HepG2 (cell line): ENCODE results near the gene EIF3J. TPM values are rescaled to one million over a fixed set of nuclear protein-coding genes. Genes with fewer than 3 reads are reported as not detected.

ENCODE experiments used
- E2F1 ChIP-seq: sonication (generic); formaldehyde crosslinking; IDR thresholded peaks from 2 replicates; pipeline ENCODE4 v1.5.0; 2020; ENCODE audit warnings: missing genetic modification reagents
- MAFF ChIP-seq: IDR thresholded peaks from 2 replicates; pipeline ENCODE4 v1.6.1; 2011; ENCODE audit warnings: low read depth, low read length, improper control_type of control experiment
- MXD3 ChIP-seq: IDR thresholded peaks from 2 replicates; pipeline ENCODE4 v1.6.1; 2016; ENCODE audit warnings: mild to moderate bottlenecking, missing biosample characterization, missing genetic modification reagents
- NCOA1 ChIP-seq: sonication (generic); formaldehyde crosslinking; IDR thresholded peaks from 2 replicates; pipeline ENCODE4 v1.9.0; 2021; ENCODE audit warnings: missing genetic modification reagents
- NCOA5 ChIP-seq: sonication (generic); formaldehyde crosslinking; IDR thresholded peaks from 2 replicates; pipeline ENCODE4 v1.4.0; 2020; ENCODE audit warnings: missing genetic modification reagents
- NFRKB ChIP-seq: fragments of 450-650 bp; IDR thresholded peaks from 2 replicates; pipeline ENCODE4 v1.6.1; 2017
- PITX1 ChIP-seq: sonication (generic); formaldehyde crosslinking; IDR thresholded peaks from 2 replicates; pipeline ENCODE4 v1.5.1; 2020; ENCODE audit warnings: mild to moderate bottlenecking, missing genetic modification reagents
- TBL1XR1 ChIP-seq: fragments of 150-350 bp; IDR thresholded peaks from 2 replicates; pipeline ENCODE4 v1.6.1; 2014; ENCODE audit warnings: borderline replicate concordance, low read length; ENCODE audit not compliant: partially characterized antibody
- TGIF2 ChIP-seq: IDR thresholded peaks from 2 replicates; pipeline ENCODE4 v1.6.1; 2016; ENCODE audit warnings: control low read depth, missing compliant biosample characterization
- ZBTB8A ChIP-seq: sonication (generic); formaldehyde crosslinking; IDR thresholded peaks from 2 replicates; pipeline ENCODE4 v1.4.0; 2020; ENCODE audit warnings: mild to moderate bottlenecking, low read depth, missing genetic modification reagents, borderline replicate concordance
- ZFP36 ChIP-seq: fragments of 150-350 bp; IDR thresholded peaks from 2 replicates; pipeline ENCODE4 v1.6.1; 2018; ENCODE audit warnings: borderline replicate concordance, low read length, low read depth; ENCODE audit not compliant: partially characterized antibody
- ZFP90 ChIP-seq: sonication (generic); formaldehyde crosslinking; IDR thresholded peaks from 2 replicates; pipeline ENCODE4 v1.8.0; 2022; ENCODE audit warnings: missing genetic modification reagents, mild to moderate bottlenecking, inconsistent platforms, borderline replicate concordance
- ZMYM4 ChIP-seq: sonication (generic); formaldehyde crosslinking; IDR thresholded peaks from 2 replicates; pipeline ENCODE4 v1.8.1; 2023; ENCODE audit warnings: mild to moderate bottlenecking, missing genetic modification reagents
- ZNF343 ChIP-seq: sonication (generic); formaldehyde crosslinking; IDR thresholded peaks from 2 replicates; pipeline ENCODE4 v1.4.0; 2020; ENCODE audit warnings: mild to moderate bottlenecking, missing genetic modification reagents
- ZNF605 ChIP-seq: sonication (generic); formaldehyde crosslinking; IDR thresholded peaks from 2 replicates; pipeline ENCODE4 v1.8.0; 2022; ENCODE audit warnings: mild to moderate bottlenecking, missing genetic modification reagents
- ZNF746 ChIP-seq: sonication (generic); formaldehyde crosslinking; IDR thresholded peaks from 2 replicates; pipeline ENCODE4 v1.8.0; 2022; ENCODE audit warnings: mild to moderate bottlenecking, missing genetic modification reagents
- ZNF75D ChIP-seq: sonication (generic); formaldehyde crosslinking; IDR thresholded peaks from 2 replicates; pipeline ENCODE4 v1.8.1; 2023; ENCODE audit warnings: missing genetic modification reagents, mild to moderate bottlenecking, borderline replicate concordance
- ZSCAN20 ChIP-seq: sonication (generic); formaldehyde crosslinking; IDR thresholded peaks from 2 replicates; pipeline ENCODE4 v1.4.0; 2020; ENCODE audit warnings: missing genetic modification reagents, mild to moderate bottlenecking, borderline replicate concordance
- polyA plus RNA-seq, 8 experiments: library from polyadenylated mRNA; depleted of rRNA in 3 of 8; stranded (reverse) in 7 of 8; unstranded in 1 of 8; fragments of >200 nt; fragmentation: Illumina TruSeq in 4 of 8; extraction: Trizol in 4 of 8; gene quantifications; 2 replicates each; pipeline versions ENCODE4 v1.2.1 to v1.2.3, GENCODE V29; 2011 to 2016; ENCODE audit warnings: low read depth in 4 of 8, missing spikeins in 1 of 8, mixed read lengths in 1 of 8; ENCODE audit not compliant: insufficient read depth in 1 of 8
- total RNA-seq, 5 experiments: library from RNA; depleted of rRNA; stranded (reverse); fragments of >200 nt; fragmentation: Illumina TruSeq; extraction: Trizol; gene quantifications; 2 replicates each; pipeline ENCODE4 v1.2.3, GENCODE V29; 2016; ENCODE audit warnings: low read depth in 1 of 5
- TF ChIP-seq, protein P1 (sequence below): IDR thresholded peaks from 2 replicates; pipeline ENCODE4 v1.6.1; 2016; ENCODE audit warnings: low read depth, borderline replicate concordance
- TF ChIP-seq, protein P2 (sequence below): sonication (generic); formaldehyde crosslinking; IDR thresholded peaks from 2 replicates; pipeline ENCODE4 v1.4.0; 2020; ENCODE audit warnings: missing genetic modification reagents
- TF ChIP-seq, protein P3 (sequence below): sonication (generic); formaldehyde crosslinking; IDR thresholded peaks from 2 replicates; pipeline ENCODE4 v1.4.0; 2020; ENCODE audit warnings: missing genetic modification reagents, borderline replicate concordance
- TF ChIP-seq, protein P4 (sequence below): sonication (generic); formaldehyde crosslinking; IDR thresholded peaks from 2 replicates; pipeline ENCODE4 v1.5.0; 2020; ENCODE audit warnings: missing genetic modification reagents, mild to moderate bottlenecking, borderline replicate concordance

The EIF3J gene
- total and polyA plus RNA-seq, 2 of the 13 experiments (the other 11 are each of a cell fraction or from before 2014, with no cell fraction given) = 51.7 to 69.2 TPM

DNA sequence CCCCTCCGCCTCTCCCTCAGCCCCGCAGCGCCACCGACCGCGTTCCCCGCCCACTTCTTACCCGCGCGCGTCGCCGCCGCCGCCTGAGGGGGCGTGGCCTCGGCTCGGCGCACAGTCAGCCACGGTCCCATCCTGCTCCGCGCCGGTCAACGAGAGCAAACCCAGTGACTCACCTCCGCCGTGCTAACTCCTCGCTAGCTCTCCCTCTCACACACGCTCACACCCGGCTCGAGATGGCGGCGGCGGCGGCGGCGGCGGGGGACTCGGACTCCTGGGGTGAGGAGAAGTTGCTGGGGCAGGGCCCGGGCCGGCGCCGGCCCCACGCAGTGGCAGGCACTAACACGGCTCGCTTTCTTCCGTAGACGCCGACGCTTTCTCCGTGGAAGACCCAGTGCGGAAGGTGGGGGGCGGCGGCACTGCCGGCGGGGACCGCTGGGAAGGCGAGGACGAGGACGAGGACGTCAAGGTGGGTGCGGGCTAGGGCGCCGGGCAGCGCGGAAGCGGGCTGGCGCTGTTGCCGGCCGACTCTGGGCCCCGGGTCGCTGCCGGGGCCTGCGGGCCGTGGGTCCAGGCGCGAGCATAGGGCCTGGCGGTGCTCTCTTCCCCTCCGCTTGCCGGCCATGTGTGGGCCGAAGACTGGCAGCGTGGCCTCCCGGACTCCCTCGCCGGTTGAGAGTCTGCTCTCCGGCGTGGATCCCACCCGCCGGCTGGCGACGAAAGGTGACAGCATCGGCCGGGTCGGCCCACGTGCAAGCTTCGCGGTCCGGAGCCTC is at the start of gene EIF3J (continued):
- TF ChIP-seq ZNF343 (no peak), ZBTB8A (no peak; the same call in 1 of the 2 replicates), NCOA5 (no peak), ZSCAN20 (peak; percentile 64; the same call in 1 of the 2 replicates), ZMYM4 (peak; percentile 53; the same call in 1 of the 2 replicates), TGIF2 (CRISPR knock-in tag) (peak; percentile 57; the same call in 1 of the 2 replicates), ZFP36 (no peak), MXD3 (CRISPR knock-in tag) (peak; percentile 59), PITX1 (CRISPR knock-in tag) (no peak; the same call in 1 of the 2 replicates), ZNF605 (CRISPR knock-in tag) (no peak), E2F1 (no peak), TBL1XR1 (no peak), NCOA1 (no peak), ZNF746 (0 out of 2 replicates have a peak, but pooled peaks have one; percentile 29), ZFP90 (no peak), NFRKB (no peak), ZNF75D (no peak), MAFF (no peak)
- TF ChIP-seq, protein P1, sequence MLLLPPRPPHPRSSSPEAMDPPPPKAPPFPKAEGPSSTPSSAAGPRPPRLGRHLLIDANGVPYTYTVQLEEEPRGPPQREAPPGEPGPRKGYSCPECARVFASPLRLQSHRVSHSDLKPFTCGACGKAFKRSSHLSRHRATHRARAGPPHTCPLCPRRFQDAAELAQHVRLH = peak; percentile 30; the same call in 1 of the 2 replicates
- TF ChIP-seq, protein P2, sequence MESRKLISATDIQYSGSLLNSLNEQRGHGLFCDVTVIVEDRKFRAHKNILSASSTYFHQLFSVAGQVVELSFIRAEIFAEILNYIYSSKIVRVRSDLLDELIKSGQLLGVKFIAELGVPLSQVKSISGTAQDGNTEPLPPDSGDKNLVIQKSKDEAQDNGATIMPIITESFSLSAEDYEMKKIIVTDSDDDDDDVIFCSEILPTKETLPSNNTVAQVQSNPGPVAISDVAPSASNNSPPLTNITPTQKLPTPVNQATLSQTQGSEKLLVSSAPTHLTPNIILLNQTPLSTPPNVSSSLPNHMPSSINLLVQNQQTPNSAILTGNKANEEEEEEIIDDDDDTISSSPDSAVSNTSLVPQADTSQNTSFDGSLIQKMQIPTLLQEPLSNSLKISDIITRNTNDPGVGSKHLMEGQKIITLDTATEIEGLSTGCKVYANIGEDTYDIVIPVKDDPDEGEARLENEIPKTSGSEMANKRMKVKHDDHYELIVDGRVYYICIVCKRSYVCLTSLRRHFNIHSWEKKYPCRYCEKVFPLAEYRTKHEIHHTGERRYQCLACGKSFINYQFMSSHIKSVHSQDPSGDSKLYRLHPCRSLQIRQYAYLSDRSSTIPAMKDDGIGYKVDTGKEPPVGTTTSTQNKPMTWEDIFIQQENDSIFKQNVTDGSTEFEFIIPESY (CRISPR knock-in tag) = no peak
- TF ChIP-seq, protein P3, sequence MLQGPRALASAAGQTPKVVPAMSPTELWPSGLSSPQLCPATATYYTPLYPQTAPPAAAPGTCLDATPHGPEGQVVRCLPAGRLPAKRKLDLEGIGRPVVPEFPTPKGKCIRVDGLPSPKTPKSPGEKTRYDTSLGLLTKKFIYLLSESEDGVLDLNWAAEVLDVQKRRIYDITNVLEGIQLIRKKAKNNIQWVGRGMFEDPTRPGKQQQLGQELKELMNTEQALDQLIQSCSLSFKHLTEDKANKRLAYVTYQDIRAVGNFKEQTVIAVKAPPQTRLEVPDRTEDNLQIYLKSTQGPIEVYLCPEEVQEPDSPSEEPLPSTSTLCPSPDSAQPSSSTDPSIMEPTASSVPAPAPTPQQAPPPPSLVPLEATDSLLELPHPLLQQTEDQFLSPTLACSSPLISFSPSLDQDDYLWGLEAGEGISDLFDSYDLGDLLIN (CRISPR knock-in tag) = no peak
- TF ChIP-seq, protein P4, sequence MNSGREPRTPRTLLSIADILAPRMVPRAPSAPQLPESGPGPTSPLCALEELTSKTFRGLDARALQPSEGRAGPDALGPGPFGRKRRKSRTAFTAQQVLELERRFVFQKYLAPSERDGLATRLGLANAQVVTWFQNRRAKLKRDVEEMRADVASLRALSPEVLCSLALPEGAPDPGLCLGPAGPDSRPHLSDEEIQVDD (CRISPR knock-in tag) = peak; percentile 52; the same call in 1 of the 2 replicates
